Activated naive CD8-positive, alpha-beta T cell treated with anti-CD3 and anti-CD28 coated beads, Interleukin-2, amount 50 U/mL, for 24 hours (primary cell): ENCODE data around the gene GPR17.

ENCODE experiments used
- ATAC-seq: fragments of 150-1000 bp; cut with Tn5 transposase; one replicate; pipeline ENCODE4 v1.10.0; 2021
- DNase-seq: peaks from one replicate; pipeline ENCODE4 v3.0.0; 2021
- H3K27ac Mint-ChIP-seq: one replicate; pipeline ENCODE4 v1.8.0; 2021; ENCODE audit warnings: mild to moderate bottlenecking, mixed read lengths
- H3K27me3 Mint-ChIP-seq: one replicate; pipeline ENCODE4 v1.8.0; 2021; ENCODE audit warnings: mixed read lengths
- H3K36me3 Mint-ChIP-seq: one replicate; pipeline ENCODE4 v1.8.0; 2021; ENCODE audit warnings: low read depth, mixed read lengths
- H3K4me1 Mint-ChIP-seq: one replicate; pipeline ENCODE4 v1.8.0; 2021; ENCODE audit warnings: mixed read lengths
- H3K4me3 Mint-ChIP-seq: one replicate; pipeline ENCODE4 v1.8.0; 2021; ENCODE audit warnings: mild to moderate bottlenecking, moderate library complexity, mixed read lengths
- H3K9me3 Mint-ChIP-seq: one replicate; pipeline ENCODE4 v1.8.0; 2021; ENCODE audit warnings: mixed read lengths

Gene GPR17

DNA sequence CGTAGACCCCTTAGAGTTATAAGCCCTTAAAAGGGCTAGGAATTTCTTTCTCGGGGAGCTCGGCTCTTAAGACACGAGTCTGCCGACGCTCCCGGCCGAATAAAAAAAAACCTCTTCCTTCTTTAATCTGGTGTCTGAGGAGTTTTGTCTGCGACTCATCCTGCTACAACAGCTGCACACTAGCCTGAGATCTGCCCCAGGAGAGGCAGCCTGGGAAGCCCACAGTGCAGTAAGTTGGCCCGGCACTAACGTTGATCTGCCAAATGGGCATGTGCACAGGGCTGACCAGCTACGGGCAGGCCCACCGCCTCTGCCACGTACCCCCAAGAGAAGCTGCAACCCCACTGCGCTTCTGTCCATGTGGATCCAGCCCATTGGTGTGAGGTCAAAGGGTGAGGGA lies 37.8 kb downstream of the GPR17 start:
- H3K4me3 Mint-ChIP-seq = no peak overlapping the region
- DNase-seq = no peak
- peaks cover 10% of the 10 kb centered on the region for H3K9me3 Mint-ChIP-seq
- H3K27ac Mint-ChIP-seq = no peak overlapping the region
- H3K36me3 Mint-ChIP-seq = no peaks in the 10 kb centered on the region
- peaks cover 2% of the 10 kb centered on the region for H3K27me3 Mint-ChIP-seq
- ATAC-seq = no peak
- no peaks in the 10 kb centered on the region for H3K4me1 Mint-ChIP-seq

DNA sequence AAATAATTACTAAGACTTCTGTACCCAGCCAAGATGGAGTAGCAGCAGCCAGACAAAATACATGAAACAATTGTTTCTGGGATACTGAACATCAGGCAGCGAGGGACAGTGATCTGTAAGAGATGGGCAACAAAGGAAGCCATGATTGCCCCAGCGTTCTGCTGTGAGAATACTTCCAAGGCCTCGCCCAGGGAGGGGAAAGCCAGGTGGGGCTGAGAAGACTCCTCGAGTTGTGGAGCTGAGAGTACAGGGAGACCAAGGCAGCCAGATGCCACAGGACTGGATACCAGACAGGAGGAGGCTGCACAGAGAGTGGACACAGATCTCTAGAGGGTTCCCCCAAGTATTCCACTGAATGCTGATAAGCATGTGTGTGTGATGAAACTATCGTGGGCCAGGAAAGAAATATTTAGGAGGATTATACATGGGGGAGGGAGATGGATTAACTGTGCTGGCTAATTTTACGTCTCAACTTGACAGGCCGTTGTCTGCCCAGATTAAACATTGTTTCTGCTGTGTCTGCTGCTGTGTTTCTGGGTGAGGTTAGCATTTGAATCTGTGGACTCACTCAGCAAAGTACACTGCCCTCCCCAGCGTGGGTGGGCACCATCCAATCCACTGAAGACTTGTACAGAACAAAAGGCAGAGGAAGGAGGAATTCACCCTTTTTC lies 39.6 kb downstream of the GPR17 start:
- no peak overlapping the region for H3K4me3 Mint-ChIP-seq
- H3K27ac Mint-ChIP-seq = no peak overlapping the region
- DNase-seq = no peak
- no peaks in the 10 kb centered on the region for H3K36me3 Mint-ChIP-seq
- H3K4me1 Mint-ChIP-seq = no peaks in the 10 kb centered on the region
- no peak for ATAC-seq
- peaks cover 2% of the 10 kb centered on the region for H3K27me3 Mint-ChIP-seq
- H3K9me3 Mint-ChIP-seq = peaks cover 14% of the 10 kb centered on the region

DNA sequence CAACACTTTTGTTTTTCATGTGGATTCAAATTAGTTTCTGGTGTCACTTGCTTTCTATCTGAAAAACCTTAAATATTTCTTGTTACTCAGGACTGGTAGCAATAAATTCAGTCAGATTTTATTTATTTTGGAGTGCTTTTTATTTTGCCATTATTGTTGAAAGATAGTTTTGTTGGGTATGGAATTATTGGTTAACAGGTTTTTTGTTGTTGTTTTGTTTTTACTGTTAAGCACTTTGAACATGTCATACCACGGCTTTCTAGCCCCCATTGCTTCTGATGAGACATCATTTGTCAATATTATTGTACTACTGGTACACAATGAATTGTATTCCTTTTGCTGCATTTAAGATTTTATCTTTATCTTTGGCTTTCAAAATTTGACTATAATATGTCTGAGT lies 42.5 kb downstream of the GPR17 start:
- no peaks in the 10 kb centered on the region for H3K27me3 Mint-ChIP-seq
- peaks cover 28% of the 10 kb centered on the region for H3K9me3 Mint-ChIP-seq
- no peak overlapping the region for H3K27ac Mint-ChIP-seq
- H3K4me3 Mint-ChIP-seq = no peak overlapping the region
- no peaks in the 10 kb centered on the region for H3K4me1 Mint-ChIP-seq
- DNase-seq (no peak), ATAC-seq (no peak)
- H3K36me3 Mint-ChIP-seq = peaks cover 8% of the 10 kb centered on the region

DNA sequence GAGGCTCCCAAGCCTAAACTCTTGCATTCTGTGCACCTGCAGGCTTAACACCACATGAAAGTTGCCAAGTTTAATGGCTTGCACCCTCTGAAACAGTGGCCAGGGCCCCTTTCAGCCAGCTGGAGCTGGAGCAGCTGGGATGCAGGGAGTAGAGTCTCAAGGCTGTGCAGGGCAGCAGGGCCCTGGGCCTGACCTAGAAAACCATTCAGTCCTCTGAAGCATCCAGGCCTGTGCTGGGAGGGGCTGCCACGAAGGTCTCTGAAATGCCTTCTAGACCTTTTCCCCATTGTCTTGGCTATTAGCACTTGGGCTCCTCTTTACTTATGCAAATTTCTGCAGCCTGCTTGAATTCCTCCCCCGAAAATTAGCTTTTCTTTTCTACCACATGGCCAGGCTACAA lies 44.7 kb downstream of the GPR17 start:
- H3K9me3 Mint-ChIP-seq = peaks cover 28% of the 10 kb centered on the region
- no peaks in the 10 kb centered on the region for H3K27me3 Mint-ChIP-seq
- no peak overlapping the region for H3K4me3 Mint-ChIP-seq
- H3K36me3 Mint-ChIP-seq = peaks cover 8% of the 10 kb centered on the region
- H3K4me1 Mint-ChIP-seq = no peaks in the 10 kb centered on the region
- H3K27ac Mint-ChIP-seq = no peak overlapping the region
- ATAC-seq (no peak), DNase-seq (no peak)

DNA sequence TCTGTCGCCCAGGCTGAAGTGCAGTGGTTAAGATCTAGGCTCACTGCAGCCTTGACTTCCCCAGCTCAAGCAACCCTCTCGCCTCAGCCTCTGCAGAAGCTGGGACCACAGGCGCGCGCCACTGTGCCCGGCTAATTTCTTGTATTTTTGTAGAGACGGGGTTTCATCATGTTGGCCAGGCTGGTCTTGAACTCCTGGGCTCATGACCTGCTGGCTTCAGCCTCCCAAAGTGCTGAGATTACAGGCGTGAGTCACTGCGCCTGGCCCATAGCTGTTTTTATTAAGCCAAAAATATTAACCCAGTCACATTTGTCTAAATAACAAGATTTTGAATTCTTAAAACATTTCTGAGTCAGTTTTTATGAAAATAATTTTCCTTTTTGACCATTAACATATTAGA lies 49.0 kb downstream of the GPR17 start:
- Mint-ChIP-seq H3K27ac (no peak overlapping the region), H3K36me3 (peaks cover 8% of the 10 kb centered on the region), H3K4me3 (no peak overlapping the region), H3K9me3 (peaks cover 15% of the 10 kb centered on the region), H3K4me1 (no peaks in the 10 kb centered on the region), H3K27me3 (no peaks in the 10 kb centered on the region)
- DNase-seq = no peak
- no peak for ATAC-seq

DNA sequence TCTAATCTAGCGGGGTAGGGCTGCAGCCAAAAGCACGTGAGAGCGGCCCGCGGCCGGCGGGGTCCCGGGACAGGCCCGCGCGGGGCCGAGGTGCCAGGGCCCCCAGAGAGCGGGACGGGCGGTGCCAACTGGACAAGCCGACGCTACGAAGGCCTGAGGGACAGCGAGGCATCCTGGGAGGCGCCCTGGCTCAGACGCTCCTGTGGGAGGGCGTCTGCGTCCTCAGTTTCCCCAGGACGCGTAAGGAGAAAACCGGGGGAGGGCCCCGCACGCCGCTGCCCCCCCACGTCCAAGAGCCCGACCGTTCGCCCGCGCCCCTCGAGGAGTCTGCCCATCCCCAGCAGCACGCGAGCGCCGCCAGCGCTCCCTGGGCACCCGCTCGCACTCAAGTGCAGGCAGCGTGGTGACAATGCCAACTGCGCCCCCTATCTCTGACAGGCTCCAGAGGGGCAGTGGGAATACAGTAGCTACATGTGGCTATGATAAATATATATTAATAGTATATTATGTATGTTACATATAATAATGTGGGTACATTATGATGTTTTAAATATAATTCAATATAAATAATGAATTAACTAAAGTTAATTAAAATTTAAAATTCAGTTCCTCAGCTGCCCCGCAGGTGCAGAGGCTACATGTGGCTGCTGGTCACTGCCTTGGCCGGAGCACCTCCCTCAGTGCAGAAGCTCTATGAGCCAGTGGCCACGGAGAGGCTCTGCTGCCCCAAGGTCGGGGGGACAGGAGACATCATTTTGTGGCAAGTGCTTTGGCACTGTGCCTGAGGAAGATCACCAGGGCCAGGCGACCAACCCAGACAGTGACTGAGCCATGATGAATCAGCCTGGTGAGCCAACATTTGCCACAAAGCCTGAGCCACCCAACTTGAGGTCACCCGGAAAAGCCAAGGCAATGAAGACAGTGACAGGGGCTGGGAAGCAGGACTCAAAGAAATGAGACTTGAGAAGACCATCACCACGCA lies 49.8 kb downstream of the GPR17 start:
- peaks cover 13% of the 10 kb centered on the region for H3K9me3 Mint-ChIP-seq
- H3K36me3 Mint-ChIP-seq = peaks cover 7% of the 10 kb centered on the region
- no peaks in the 10 kb centered on the region for H3K27me3 Mint-ChIP-seq
- H3K4me1 Mint-ChIP-seq = peaks cover 7% of the 10 kb centered on the region
- ATAC-seq = peak; percentile 55
- no peak overlapping the region for H3K27ac Mint-ChIP-seq
- H3K4me3 Mint-ChIP-seq = no peak overlapping the region
- DNase-seq = peak; percentile 54

DNA sequence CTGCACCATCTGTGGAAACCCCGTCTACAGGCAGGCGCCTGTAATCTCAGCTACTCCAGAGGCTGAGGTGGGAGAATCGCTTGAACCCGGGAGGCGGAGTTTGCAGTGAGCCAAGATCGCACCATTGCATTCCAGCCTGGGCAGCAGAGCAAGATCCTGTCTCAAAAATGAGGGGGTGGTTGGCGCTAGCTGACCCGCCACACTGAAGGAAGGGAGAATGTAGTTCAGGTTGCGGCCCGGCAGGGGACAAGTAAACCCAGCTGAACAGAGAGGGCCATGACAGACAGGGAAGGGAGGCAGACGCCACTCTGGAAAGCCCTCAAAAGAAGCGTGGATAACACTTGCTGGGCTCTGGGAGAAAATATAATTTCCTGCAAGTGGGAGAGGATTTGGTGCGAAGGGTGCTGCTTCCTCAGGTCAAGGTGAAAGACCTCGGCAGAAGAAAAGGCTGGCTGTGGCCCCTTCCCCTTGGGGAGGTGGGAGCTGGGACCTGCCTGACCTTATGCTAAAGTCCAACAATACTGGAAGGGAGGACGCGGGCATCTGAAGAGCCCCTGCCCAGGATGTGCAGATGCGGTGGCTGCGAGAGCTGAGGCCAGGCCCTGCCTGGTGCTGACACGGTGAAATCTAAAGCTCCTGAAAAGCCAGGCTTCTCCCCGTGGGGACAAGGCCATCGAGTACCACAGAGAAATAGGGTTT lies 51.7 kb downstream of the GPR17 start:
- ATAC-seq = no peak
- no peaks in the 10 kb centered on the region for H3K27me3 Mint-ChIP-seq
- no peak for DNase-seq

DNA sequence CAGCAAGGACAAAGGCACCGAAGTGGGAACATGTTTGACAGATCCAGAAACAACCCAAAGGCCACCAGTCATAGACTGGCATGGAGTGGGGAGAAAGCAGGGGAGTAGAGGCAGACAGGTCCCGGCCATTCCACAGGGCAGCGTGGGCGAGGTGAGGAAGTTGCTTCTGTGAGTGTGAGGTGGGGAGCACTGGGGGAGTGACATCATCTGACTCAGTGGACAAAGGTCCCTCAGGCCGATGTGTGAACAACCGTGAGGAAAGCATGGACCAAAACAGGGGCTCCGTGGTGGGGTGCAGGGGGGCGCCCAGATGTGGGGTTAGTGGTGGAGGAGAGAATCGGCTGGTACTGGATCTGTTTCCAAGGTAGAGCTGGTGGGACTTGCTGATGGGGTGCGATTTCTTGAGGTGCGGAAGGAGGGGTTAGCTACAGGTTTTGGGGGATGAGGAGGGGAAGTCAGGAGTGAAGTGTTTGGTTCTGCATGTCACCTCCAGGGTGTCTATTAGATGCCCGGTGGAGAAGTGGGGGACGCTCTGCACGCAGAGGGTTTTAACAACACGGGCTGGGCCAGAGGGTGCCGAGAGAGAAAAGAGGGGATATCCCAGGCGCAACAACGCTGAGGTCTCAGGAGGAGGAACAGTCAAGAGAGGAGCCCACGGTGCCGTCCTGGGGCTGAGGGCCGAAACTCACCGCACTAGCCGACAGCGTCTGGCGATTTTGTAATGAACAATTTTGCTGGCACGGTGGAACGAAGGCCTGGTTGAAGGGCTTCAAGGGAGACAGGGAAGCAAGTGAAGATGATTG lies 52.8 kb downstream of the GPR17 start:
- no peaks in the 10 kb centered on the region for H3K27me3 Mint-ChIP-seq
- DNase-seq (no peak), ATAC-seq (no peak)
- peaks cover 14% of the 10 kb centered on the region for H3K36me3 Mint-ChIP-seq
- H3K9me3 Mint-ChIP-seq = no peaks in the 10 kb centered on the region
- H3K4me1 Mint-ChIP-seq = peaks cover 24% of the 10 kb centered on the region
- H3K4me3 Mint-ChIP-seq = no peak overlapping the region
- H3K27ac Mint-ChIP-seq = no peak overlapping the region

More for the DNA sequence above, 51.7 kb downstream of the GPR17 start:
- H3K36me3 Mint-ChIP-seq = peaks cover 5% of the 10 kb centered on the region
- no peaks in the 10 kb centered on the region for H3K9me3 Mint-ChIP-seq
- no peak overlapping the region for H3K27ac Mint-ChIP-seq
- peaks cover 14% of the 10 kb centered on the region for H3K4me1 Mint-ChIP-seq
- H3K4me3 Mint-ChIP-seq = no peak overlapping the region

DNA sequence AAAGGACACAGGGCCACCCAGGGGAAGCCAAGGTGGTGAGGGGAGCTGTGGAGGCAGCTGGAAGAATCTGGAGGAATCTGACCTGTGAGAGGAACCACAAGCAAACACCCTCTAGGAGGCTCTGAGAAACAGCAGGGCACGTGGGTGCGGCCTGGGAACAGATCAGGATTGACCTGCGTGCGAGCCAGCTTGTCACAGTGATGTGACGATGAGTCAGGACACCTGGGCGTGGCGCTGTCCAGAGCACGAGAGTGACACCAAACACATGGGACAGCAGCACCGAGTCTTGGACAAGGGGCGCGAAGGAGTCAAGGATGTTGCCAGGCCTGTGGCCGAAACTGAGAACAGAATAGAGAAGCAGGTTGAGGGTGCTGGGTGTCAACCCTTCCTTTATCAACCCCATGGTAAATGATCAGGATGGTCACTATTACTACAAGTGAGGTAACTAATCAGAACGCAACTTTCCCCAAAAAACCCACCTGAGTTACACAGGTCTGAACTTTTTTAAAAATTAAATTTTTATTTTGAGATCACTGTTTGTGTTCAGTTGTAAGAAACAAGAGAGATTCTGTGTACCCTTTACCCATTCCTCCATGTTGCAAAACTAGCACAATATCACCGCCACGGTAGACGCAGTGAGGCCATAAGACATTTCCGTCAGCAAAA lies 54.7 kb downstream of the GPR17 start:
- peak; percentile 48 for DNase-seq
- Mint-ChIP-seq H3K36me3 (peaks cover 32% of the 10 kb centered on the region), H3K4me1 (peaks cover 40% of the 10 kb centered on the region), H3K4me3 (peak overlapping the region; percentile 92), H3K9me3 (no peaks in the 10 kb centered on the region), H3K27ac (peak overlapping the region; percentile 96), H3K27me3 (no peaks in the 10 kb centered on the region)
- peak; percentile 7 for ATAC-seq

DNA sequence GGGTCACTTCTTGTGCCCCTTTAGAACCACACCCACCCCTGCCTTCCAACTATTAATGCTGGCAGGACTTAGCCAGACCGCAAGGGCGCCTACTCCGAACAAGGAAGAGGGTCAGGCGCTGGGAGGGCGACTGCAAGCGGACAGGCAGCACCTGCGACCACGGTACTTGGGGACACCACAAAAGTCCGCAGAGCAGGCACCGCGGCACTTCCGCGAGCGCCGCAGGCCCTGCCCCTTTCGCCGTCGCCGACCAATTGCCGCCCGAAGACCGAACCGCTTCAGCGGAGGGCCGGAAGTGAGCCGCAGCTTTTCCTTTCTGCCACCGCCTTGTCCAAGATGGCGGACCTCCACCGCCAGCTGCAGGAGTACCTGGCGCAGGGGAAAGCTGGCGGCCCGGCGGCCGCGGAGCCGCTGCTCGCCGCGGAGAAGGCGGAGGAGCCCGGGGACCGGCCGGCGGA lies 55.3 kb downstream of the GPR17 start, which contains the start of gene SFT2D3:
SFT2D3 (plus strand) TSS at position 305 of the 458 bp plus-strand sequence; CDS start at position 337, 32 bp downstream.
- no peaks in the 10 kb centered on the region for H3K9me3 Mint-ChIP-seq
- peak within 1 kb of the TSS; percentile 96 for H3K27ac Mint-ChIP-seq
- H3K27me3 Mint-ChIP-seq = no peaks in the 10 kb centered on the region
- peak within 1 kb of the TSS; percentile 92 for H3K4me3 Mint-ChIP-seq
- peaks cover 35% of the 10 kb centered on the region for H3K36me3 Mint-ChIP-seq
- DNase-seq (peak; percentile 91), ATAC-seq (peak; percentile 83)
- H3K4me1 Mint-ChIP-seq = peaks cover 40% of the 10 kb centered on the region

DNA sequence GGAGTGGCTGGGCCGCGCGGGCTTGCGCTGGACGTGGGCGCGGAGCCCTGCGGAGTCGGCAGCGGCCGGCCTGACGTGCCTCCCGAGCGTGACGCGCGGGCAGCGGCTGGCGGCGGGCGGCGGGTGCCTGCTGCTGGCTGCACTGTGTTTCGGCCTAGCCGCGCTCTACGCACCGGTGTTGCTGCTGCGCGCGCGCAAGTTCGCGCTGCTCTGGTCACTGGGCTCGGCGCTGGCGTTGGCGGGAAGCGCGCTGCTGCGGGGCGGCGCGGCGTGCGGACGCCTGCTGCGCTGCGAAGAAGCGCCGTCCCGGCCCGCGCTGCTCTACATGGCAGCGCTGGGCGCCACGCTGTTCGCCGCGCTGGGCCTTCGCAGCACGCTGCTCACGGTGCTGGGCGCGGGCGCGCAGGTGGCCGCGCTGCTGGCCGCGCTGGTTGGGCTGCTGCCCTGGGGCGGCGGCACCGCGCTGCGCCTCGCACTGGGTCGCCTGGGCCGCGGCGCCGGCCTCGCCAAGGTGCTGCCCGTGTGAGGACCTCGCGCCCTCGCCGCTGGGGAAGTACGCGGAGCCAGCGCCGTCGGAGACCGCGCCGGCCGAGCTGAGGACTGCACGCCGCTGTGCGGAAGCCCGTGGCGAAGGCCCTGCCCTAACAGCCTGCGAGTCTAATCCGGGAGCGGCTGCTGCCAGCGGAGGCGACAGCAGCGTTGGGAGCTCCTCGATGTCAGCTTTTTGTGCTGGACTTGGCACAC lies 55.9 kb downstream of the GPR17 start:
- peak overlapping the region; percentile 92 for H3K4me3 Mint-ChIP-seq

More for the DNA sequence above, 55.9 kb downstream of the GPR17 start:
- peak; percentile 79 for ATAC-seq
- peak; percentile 76 for DNase-seq
- H3K27me3 Mint-ChIP-seq = no peaks in the 10 kb centered on the region
- H3K9me3 Mint-ChIP-seq = no peaks in the 10 kb centered on the region
- peaks cover 40% of the 10 kb centered on the region for H3K4me1 Mint-ChIP-seq
- peak overlapping the region; percentile 96 for H3K27ac Mint-ChIP-seq
- peaks cover 39% of the 10 kb centered on the region for H3K36me3 Mint-ChIP-seq
